Bronchial epithelial cell (primary cell): ENCODE data around the gene POMC. TPM values are rescaled to one million over a fixed set of nuclear protein-coding genes. Genes with fewer than 3 reads are reported as not detected.
"Not testable (repeated sequence)": the region's sequence is repeated elsewhere in the genome, so short reads cannot be mapped to it uniquely, and the experiment has no call there.

Experiments
- DNase-seq: peaks from one replicate; pipeline ENCODE4 v3.0.0-alpha.2; 2010; ENCODE audit warnings: low read depth
- FAIRE-seq: peaks from 2 replicates; lab custom pipeline; 2011; peaks lifted over from hg19 to GRCh38; lab: Jason Lieb, UNC
- H3K27me3 ChIP-seq: 2 replicates; pipeline ENCODE4 v1.5.1; 2011; ENCODE audit warnings: low read length; ENCODE audit not compliant: control insufficient read depth, insufficient read depth
- H3K36me3 ChIP-seq: 2 replicates; pipeline ENCODE4 v1.5.1; 2011; ENCODE audit warnings: low read length; ENCODE audit not compliant: control insufficient read depth, insufficient read depth
- H3K4me3 ChIP-seq: 2 replicates; pipeline ENCODE4 v1.5.1; 2011; ENCODE audit warnings: mild to moderate bottlenecking, low read depth, low read length, control low read depth
- total RNA-seq: library from RNA; depleted of rRNA; stranded (reverse); fragments of >200 nt; gene quantifications from 2 replicates; pipeline ENCODE4 v1.2.1, GENCODE V29; 2014
- TF ChIP-seq, protein P1 (sequence below): IDR thresholded peaks from 2 replicates; pipeline ENCODE4 v1.5.1; 2011; ENCODE audit warnings: mild to moderate bottlenecking, moderate library complexity, low read length, control low read depth, inconsistent platforms; ENCODE audit not compliant: insufficient read depth, severe bottlenecking

POMC gene
- total RNA-seq, 1 donor from 2014 or later = 0.26 TPM

DNA sequence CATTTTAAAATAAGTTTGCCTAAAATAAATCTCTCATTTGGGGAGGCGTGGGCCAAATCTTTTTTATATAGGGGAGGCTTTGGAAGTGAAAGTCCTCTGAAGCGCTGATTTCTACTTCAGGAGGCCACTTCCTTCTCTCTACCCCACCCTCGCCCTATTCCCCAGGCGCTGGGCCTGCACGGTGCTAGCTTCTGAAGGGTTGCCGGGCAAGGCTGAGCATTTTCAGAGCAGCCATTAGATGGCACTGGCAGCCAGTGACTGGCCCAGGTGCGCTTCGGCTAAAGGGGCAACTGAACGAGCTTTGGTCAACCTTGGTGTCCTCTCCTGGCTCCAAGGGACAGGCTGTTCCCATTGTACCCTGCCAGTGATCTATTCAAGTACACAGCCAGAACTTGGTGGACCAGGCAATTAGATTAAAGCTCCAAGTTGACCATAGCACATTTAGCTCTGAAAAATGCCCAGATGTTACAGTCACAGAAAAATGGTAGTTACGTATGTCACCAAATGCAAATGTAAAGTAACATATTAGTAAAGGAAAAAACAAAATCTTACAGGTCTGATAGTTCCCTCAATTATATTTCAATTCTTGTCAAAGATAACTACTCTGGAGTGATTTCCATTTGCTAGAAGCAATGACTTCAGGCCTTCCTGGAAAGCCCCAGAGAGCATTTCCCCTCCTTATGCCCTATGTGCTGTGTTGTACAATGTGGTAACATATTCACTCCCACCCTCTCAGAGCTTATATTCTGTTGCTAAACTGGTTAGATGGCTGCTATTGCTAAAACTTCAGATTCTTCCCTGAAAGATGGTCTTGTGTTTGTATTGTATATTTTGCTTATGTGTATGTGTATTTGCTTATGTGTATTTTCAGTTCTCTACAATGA lies 2.1 kb downstream of the POMC start:
- no peak for FAIRE-seq

DNA sequence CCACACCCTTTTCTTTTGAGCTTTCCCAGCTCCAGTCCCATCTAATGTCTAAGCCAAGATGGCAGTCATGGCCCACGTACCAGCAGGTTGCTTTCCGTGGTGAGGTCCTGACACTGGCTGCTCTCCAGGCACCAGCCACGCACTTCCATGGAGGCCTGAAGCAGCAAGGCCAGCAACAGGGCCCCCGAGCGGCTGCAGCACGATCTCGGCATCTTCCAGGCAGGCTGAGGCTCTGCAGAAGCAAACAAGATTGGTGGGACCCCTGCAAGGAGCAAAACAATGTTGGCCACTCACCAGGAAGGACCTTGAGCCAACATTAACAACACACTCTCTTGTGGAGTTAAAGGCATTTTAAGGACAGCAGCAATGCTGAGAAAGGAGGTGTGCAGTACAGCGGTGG lies 3.8 kb downstream of the POMC start:
- Histone ChIP-seq H3K4me3 (no peak overlapping the region), H3K27me3 (peaks cover 23% of the 10 kb centered on the region), H3K36me3 (no peaks in the 10 kb centered on the region)
- TF ChIP-seq, protein P1, sequence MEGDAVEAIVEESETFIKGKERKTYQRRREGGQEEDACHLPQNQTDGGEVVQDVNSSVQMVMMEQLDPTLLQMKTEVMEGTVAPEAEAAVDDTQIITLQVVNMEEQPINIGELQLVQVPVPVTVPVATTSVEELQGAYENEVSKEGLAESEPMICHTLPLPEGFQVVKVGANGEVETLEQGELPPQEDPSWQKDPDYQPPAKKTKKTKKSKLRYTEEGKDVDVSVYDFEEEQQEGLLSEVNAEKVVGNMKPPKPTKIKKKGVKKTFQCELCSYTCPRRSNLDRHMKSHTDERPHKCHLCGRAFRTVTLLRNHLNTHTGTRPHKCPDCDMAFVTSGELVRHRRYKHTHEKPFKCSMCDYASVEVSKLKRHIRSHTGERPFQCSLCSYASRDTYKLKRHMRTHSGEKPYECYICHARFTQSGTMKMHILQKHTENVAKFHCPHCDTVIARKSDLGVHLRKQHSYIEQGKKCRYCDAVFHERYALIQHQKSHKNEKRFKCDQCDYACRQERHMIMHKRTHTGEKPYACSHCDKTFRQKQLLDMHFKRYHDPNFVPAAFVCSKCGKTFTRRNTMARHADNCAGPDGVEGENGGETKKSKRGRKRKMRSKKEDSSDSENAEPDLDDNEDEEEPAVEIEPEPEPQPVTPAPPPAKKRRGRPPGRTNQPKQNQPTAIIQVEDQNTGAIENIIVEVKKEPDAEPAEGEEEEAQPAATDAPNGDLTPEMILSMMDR = no peak
- FAIRE-seq (no peak), DNase-seq (no peak)

More for the DNA sequence above, 2.1 kb downstream of the POMC start:
- Histone ChIP-seq H3K4me3 (no peak overlapping the region), H3K36me3 (no peaks in the 10 kb centered on the region), H3K27me3 (peaks cover 25% of the 10 kb centered on the region)
- DNase-seq = no peak
- TF ChIP-seq, protein P1 = peak; percentile 52

DNA sequence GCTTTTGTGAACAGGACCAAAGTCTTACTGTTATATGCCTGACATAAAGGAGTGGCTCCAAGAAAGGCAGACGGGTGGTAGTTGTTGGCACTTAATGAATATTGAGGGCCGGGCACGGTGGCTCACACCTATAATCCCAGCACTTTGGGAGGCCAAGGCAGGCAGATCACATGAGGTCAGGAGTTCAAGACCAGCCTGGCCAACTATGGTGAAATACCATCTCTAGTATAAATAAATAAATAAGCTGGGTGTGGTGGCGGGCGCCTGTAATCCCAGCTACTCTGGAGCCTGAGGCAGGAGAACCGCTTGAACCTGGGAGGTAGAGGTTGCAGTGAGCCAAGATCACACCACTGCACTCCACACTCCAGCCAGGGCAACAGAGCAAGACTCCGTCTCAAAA lies 6.3 kb downstream of the POMC start:
- not testable (repeated sequence) for FAIRE-seq, H3K4me3 ChIP-seq, H3K27me3 ChIP-seq, H3K36me3 ChIP-seq, DNase-seq

DNA sequence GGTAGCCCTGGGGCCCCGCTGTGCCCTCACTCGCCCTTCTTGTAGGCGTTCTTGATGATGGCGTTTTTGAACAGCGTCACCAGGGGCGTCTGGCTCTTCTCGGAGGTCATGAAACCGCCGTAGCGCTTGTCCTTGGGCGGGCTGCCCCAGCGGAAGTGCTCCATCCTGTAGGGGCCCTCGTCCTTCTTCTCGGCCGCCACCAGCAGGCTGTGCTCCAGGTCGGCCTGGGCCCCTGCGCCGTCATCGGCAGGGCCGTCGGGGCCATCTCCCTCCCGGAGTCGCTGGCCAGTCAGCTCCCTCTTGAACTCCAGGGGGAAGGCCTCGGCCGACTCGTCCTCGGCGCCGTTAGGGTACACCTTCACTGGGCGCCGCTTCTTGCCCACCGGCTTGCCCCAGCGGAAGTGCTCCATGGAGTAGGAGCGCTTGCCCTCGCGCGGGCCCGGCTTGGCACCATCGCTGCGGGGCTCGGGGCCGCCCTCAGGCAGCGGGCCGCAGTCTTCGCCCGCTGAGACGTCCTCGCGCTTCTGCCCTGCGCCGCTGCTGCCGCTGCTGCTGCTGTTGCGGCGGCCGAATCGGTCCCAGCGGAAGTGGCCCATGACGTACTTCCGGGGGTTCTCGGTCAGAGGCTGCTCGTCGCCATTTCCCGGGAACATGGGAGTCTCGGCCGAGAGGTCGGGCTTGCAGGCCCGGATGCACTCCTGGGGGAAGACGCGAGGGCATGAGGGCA lies 7.2 kb downstream of the POMC start:
- FAIRE-seq (no peak), DNase-seq (no peak)
- Histone ChIP-seq H3K4me3 (peak overlapping the region; percentile 24), H3K27me3 (peaks cover 3% of the 10 kb centered on the region), H3K36me3 (no peaks in the 10 kb centered on the region)
- TF ChIP-seq, protein P1 = no peak

DNA sequence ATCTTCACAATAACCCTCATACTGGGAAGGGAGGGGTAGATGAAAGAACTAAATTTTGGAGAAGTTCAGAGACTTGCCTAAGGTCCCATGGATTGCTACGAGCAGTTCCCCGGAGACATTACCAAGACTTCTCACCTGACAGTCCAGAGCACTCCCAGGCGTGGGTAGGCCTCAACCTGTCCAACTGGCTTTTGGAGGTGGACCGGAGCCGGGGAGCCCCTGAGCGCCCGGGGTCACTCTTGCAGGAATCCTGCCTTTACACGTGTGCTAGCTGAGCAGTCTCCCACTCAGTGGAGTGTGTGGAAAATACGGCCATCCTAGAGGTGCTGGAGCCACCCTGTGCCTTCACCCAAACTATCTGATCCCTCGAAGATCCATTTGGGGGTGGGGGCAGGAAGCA lies 8.0 kb downstream of the POMC start:
- DNase-seq (no peak), FAIRE-seq (no peak)
- H3K4me3 ChIP-seq = no peak overlapping the region
- H3K36me3 ChIP-seq = no peaks in the 10 kb centered on the region
- peaks cover 4% of the 10 kb centered on the region for H3K27me3 ChIP-seq
- TF ChIP-seq, protein P1 = no peak

DNA sequence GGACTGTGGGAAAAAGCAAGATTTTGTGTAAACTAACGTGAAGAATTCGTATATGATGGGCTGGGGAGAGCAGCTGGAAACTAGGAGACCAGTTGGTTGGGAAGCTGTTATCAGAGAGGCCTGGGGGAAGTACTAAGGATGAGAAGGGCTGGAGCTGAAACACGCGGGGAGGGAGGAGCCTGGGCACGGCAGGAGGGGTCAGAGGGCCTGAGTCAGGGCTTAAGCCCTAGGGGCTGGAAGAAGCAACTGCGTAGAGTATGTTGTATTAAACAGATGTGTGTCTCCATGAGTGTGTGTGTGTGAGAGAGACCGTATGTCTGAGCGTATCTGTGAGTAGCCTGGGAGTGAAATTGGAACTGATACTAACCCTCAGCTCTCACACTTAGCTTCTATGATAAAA lies 8.4 kb downstream of the POMC start:
- TF ChIP-seq, protein P1 = no peak
- Histone ChIP-seq H3K27me3 (peaks cover 5% of the 10 kb centered on the region), H3K36me3 (no peaks in the 10 kb centered on the region), H3K4me3 (no peak overlapping the region)
- no peak for DNase-seq
- no peak for FAIRE-seq
